Limb (tissue), 2 donors: ENCODE results near the gene OTOGL.
"Not testable (repeated sequence)": the region's sequence is repeated elsewhere in the genome, so short reads cannot be mapped to it uniquely, and the experiment has no call there.

Experiments
- DNase-seq, 2 donors: peaks; one replicate each; pipeline ENCODE4 v3.0.0-alpha.2; 2016; ENCODE audit errors: extremely low spot score in 2 of 2

Gene OTOGL

DNA sequence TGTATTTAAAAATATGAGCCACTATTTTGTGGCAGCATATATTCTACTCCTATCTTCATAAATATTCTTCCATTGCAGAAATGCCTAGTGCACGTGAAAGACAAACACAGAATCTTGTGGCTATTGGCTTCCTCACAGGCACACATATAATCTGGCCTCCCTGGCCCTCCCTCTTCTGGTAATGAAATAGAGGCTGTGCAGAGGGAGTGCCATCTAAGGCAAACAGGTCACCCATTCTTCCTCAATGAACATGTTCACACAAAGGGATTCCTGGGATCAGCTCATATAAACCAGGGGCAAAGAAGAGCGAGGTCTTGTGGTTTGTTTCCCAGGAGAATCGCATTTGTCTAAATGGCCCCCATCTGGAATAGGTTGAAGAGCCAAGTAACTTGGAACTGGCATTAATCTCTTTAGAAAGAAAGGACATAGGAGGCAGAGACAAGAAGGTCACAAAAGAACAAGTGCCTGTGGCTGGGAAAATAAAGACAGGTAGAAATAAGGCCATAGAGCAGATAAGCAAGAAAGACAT, 173.1 kb downstream of the OTOGL start:
- no peak for DNase-seq

DNA sequence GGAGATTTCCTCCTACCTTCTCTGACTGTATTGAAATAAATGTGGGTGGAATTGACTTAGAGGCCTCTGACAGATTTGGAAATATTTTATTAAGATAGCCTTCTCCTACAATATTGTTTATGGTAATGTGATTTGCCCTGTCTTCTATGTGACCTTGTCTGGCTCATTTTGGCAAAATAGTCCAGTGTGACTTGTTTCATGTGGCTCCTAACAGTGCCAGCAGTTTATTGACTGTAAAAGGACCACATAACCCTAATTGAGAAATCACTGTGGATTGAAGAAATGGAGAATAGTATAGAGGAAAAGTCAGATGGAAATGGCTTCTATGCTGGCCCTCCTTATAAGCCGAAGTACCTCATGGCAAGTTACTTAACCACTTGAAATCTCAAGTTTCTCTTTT, 173.8 kb downstream of the OTOGL start:
- no peak for DNase-seq

DNA sequence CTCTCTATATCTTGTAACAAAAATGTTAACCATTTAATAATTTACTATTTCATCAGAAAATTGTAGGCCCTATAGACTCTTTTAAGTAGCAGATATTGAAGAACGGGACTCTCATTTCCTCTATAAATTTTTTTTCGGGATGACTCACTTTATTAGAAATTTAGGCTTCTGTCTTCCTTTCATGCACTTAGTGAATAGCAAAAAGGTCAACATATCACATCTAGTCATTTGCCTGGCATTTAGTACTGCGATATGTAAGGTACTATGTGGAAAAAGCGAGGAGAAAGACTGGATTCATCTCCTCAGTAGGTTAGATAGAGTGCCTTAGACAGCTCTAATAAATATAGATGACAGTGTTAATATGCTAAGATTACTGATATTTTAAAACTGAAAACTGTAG, 178.4 kb downstream of the OTOGL start:
- DNase-seq, result no peak

DNA sequence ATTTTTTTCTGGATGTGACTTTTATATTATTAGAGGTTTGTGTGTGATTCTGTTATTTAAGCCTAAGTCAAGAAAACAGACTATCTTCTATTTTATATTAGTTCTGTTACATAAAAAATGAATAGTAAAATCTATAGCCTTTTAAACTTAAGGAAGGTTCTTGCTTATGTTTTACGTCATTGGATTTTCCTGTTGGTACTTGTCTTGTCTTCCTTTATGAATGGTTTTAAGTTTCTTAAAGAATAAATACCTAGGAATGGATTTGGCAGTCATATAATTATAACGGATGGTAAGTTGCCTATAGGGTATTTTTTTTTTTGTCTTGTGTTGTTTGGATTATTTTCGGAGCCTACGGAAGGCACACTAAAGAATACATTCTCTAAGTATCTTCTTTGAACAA, 182.9 kb downstream of the OTOGL start:
- no peak for DNase-seq

DNA sequence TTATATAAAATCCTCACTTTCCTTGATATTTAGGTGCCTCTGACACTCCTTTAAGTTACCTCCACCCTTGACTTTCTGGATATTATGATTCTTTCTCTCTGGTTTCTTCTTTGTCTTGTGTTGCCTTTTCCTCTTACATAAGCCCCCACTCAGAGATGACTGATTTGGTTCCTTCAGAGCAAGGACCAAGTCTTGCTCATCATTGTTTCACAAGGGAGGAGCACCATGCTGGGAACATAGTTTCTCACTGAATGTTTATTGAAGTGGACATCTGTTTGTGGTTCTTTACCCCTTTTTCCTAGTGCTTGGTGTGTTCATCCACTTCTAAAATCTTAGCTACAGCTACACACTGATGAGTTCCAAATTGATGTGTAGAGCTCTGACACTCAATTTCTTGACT, 183.4 kb downstream of the OTOGL start:
- DNase-seq, result no peak

DNA sequence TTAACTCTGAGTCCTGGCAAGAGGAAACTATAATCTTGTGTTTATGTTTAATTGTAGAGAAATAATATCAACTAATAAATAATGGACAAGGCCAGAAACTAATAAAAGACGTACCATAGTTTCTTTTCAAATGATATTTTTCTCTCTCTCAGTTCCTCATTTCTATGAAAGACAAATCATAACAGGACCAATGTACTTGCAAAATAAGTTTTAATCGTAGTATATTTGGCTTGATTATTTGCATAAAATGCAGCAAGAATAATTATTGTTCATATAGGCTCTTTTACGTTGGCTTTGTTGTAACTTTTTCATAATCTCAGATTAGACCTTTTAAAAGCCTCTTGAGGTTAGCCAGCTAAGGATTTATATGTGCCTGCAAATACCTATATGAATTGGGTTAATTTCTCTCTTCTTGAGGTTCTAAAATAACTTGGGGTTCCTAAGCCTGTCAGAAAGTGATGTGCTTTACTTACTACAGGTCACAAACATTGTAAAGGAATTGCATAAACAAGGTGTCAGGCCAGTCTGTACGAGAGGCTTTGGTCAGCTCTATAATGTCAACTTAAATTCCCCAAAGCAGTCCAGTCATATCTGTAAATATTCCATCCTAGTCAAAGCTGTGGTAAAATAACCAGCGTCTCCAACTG, 191.9 kb downstream of the OTOGL start:
- no peak for DNase-seq

DNA sequence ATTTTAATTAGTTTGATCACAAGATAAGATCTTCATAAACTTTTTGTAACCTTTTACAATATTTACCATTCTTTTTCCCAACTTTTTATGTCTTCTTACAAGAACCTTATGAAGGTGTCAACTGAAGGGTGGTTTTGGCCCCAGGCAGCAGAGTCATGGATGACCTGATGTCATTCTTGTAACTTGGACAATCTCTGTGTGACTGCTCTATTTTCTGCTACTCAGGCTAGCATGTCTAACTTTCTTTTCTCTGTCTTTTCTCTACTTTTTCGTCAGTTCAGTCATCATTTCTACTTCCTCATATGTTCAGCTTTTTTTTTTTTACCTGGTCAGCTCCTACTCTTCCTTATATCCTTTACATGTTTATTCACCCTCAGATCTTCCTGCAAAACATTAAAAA, 194.0 kb downstream of the OTOGL start:
- no peak for DNase-seq

DNA sequence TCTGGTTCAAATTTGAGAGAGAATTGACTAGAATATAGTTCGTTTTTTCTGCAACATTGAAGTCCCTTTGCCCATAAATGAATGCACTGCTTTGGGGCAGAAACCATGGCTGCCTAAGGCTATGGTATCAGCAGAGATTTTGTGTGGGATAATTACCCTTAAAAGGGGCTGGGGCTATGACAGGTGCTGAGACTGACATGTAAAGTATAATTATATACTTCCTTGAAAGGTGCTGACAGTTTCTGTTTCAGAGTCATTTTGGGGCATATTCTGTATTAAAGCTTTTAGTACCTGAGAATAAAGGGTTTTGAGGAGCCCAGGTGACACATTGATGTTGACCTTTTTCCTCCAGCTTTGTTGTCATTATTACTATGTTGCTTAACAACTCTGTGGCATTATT, 194.4 kb downstream of the OTOGL start:
- DNase-seq, result no peak

DNA sequence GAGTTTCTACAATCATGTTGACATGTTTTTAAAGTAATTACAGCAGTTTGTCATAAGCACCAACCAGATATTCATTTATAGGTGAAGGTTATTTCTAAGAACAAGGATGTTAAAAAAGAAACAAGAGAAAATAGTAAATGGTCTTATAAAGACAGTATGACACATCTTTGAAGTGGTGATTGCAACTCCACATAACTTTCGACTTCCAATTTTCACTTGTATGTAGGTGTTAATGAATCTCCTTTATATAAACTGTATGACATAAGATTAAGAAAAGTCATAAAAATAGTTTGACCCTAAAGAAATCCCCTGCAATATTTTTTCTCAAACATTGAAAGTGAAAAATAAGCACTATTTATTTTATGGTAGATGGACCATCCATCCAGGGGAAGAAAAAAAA, 199.9 kb downstream of the OTOGL start:
- no peak for DNase-seq

DNA sequence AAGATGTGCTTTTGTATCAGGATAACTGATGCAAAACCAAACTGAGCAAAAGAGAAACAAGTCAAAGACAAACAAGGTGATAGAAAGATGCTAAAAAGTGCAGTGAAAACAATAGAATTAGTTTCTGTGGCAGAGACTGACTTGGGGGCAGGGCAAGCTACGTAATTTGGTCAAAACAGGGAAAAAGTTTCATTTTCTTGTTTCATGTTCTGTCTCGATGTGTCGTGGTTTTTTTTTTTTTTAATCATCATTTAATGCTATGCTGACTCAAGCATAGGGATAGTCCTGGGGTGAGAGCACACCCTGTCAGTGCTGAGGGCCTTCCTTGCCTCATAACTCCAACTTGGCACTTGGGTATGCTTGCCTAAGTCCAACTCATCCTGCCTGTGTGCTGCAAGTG, 200.6 kb downstream of the OTOGL start:
- no peak for DNase-seq

DNA sequence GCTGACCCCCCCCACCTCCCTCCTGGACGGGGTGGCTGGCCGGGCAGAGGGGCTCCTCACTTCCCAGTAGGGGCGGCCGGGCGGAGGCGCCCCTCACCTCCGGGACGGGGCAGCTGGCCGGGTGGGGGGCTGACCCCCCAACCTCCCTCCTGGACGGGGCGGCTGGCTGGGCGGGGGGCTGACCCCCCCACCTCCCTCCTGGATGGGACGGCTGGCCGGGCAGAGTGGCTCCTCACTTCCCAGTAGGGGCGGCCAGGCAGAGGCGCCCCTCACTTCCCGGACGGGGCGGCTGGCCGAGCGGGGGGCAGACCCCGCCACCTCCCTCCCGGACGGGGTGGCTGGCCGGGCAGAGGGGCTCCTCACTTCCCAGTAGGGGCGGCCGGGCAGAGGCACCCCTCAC, 208.1 kb downstream of the OTOGL start:
- not testable (repeated sequence) for DNase-seq

DNA sequence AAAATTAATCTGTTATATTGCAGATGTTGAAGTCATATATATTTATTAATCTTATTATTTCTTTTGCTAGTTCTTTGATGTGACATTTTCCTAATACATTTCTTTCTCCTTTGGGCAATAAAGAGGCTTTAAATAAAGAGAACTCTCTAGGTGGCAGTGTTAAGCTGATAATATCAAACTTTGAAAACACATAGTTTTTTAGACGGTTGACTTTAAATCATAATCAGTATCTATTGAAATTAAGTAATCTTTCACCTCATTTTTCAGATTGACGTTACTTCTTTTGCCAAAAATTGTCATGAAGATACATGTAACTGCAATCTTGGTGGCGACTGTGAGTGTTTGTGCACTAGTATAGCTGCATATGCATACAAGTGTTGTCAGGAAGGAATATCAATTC, 213.9 kb downstream of the OTOGL start:
- DNase-seq, result no peak

DNA sequence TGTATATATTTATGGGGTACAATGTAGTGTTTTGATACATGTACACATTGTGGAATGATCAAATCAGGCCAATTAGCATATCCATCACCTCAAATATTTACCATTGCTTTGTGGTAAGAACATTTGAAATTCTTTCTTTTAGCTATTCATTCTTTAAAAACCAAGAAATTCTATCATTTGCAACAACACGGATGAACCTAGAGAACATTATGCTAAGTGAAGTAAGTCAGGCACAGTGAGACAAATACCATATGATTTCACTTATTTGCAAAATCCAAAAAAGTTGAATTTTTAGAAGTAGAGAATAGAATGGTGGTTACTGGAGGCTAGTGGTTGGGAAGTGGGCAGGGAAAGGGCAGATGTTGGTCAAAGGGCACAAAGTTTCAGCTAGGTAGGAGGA, 215.4 kb downstream of the OTOGL start:
- DNase-seq, result no peak

DNA sequence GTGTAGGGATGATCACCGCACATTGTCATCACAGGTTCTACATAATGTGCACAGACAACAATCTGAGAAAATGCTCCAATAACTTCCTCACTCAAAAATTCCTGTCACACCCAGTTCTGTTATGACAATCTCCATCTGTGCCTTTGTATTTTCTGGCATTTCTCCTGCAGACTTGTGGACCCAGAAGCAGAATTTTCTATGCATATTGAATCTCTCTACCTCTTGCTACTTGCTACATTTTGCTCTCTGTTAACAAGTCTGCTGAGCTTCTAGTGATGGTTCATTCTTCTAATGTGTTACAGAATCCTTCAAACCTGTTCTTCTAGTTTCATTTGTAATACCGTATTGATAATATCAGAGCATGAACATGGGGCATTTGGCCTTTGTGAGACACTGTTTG, 216.9 kb downstream of the OTOGL start:
- no peak for DNase-seq

DNA sequence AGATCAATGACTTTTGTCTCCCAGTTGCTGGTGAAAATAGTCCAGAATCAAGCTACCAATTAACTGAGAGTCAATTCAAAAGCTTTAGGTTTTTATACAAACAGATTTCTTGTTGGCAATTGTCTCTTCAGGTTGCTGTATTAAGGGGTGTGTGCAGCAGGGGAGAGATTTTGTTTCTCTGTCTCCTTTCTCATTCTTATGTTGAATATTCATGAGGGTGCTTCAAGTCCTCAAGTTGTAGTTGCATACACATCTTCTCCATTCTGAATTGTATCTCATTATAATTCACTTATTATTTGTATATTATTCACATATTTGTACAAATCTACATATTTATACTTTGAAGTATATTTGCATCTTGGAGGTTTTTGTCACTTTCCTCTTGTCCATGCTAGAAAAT, 218.0 kb downstream of the OTOGL start:
- DNase-seq, result no peak

DNA sequence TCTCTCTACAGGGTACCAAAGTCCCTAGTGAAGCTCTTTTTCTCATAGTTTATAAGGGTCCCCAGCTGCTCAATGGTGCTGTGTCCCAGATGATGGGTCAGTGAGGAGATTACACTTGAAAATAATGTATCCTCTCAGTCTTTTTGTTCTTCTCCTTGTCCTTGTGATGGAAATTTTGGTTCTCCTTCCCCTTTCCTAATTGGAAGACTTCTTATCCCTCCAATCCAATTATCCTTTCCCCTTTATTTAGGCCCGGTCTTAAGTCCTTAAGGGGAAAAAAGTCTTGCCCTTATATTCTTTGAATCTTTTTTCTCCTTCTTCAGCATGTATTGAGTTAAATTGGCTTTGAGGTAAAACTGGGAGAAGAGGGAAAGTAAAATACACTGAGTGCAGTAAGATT, 218.6 kb downstream of the OTOGL start:
- no peak for DNase-seq

DNA sequence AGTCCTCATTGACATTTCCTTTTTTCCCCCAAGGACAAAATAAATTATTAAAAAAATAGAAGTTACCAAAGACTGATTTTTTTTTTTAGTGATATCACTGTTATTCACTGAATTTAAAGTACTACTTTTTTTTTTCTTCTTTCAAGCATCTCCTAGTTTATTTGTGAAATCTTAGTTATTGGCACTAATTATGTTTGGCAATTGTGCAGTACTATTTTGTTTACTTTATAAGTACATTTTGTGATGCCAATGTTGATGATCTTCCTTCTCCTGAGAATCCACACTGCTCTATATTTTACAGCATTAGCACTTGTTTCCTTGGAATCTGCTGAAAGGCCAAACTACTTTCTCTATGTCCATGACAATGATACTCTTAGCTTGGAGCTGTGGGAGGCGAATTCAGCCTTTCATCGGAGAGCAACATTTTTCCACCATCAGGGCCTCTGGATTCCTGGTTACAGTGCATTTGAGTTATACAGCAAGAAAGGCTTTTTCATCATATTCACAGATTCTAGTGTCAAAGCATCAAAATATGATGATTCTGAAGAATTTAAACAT, 220.9 kb downstream of the OTOGL start:
- no peak for DNase-seq

DNA sequence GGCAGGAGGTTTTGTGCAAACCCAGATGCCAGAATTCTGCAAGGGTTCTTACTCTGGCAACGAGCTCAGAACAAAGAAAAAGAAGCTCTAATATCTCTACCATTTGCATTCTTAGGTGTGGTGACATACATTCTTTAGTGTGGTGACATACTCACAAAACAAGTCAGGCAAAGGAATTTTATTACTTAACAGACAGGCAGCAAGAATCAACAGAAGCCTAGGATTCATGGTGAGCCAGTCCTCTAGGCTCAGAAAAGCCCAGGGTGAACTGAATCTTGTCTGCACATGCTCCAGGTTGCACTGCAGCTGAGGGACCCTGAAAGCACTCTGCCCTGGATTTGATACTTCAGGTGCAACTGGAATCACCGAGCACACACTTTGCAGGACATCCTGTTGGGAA, 222.3 kb downstream of the OTOGL start:
- DNase-seq, result no peak

DNA sequence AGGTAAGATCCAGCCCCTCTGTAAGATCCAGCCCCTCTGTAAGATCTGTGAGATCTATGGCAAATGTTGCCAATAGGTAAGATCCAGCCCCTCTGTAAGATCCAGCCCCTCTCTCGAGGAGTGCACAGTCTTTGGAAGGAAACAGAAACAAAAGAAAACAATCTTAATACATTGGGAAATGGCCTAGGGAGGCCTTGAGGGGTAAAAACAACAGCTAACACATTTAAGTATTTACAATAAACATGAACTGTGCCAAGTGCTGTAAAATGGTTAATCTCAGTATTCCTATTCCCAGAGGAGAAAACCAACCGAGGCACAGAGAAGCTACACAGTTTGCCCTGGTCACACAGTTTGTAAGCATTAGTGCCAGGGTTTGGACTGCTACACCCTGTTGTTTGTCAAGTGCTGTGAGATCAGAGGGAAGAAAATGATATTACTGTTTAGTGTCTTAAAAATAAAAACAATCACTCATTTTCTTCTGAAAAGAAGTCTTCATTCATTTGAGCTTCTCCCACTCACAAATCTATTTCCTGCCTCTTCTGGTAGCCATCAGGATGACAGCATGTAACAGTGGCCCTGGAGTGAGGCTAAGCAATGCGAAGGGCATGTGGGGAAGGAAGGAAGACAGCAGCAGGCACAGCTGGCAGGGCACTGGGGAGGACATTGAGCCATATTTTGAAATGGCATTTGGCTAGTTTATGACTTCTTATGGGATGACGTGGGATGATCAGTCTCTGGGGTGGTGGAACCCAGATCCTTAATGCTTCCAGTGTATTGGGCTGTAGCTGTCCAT, 226.0 kb downstream of the OTOGL start:
- no peak for DNase-seq

DNA sequence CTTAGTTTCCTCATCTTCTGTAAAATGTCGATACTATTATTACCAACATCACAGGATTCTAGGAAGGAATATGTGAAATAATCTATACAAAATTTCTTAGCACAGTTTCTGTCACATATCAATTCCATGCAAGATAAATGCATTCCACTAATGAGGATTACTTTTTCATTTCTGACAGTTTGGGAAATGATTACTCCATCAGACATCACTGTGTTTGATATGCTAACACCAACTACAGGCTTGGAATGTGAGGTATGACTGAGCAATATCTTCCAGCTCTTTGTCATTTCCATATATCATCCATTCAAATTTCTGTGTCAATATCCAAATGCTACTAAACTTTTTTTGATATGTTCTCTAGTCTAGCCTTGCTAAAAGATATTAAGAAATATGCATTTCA, 233.5 kb downstream of the OTOGL start:
- no peak for DNase-seq

DNA sequence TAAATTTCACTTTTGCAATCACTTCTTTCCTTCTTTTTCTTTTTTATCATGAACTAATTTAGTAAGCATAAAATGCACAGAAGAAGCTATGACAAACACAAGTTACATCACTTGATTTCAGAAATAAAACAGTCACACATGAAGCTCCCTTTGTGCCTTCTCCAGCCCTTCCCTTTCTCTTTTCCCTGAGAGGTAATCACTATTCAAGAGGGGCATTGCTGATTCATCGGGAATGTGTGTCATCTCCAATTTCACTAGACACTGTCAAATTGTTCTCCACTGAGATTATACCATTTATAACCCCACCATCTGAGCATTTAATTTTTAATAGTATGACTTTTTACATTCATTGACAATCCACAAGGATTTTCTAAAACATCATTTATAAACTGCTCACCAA, 253.1 kb downstream of the OTOGL start:
- DNase-seq, result no peak

DNA sequence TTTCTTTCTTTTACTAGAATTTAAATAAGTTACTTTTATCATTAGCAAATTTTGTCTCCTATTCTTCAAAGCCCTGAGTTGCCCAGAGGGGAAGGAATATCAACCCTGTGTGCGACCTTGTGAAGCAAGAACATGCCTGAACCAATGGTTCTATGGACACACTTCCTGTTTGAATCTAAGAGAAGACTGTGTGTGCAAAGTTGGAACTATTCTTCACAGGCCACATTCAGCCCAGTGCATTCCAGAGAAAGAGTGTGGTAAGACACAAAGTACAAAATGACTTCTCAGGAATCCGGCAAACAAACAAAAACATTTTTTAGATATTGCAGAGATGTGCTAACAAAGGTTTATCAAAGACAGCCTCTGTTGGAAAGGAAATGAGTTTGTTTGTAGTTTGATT, 253.9 kb downstream of the OTOGL start:
- DNase-seq, result no peak

DNA sequence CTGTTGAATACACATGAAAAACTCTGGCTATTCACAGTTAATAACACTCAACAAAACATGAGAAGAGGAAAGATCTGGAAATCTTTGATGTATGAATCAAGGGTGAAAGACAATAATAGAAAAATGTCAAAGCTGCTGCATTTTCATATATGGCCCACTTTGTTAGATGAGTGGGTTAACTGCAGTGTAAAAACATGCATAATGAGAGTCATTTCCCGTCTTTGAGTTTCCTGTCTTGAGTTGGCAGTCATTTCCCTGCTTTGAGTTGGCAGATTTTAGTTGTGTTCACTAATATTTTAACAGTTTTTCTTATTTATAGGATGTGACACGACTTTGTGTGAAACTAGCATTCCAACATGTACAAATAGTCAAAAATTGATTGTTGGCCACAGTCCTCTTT, 256.8 kb downstream of the OTOGL start:
- no peak for DNase-seq
